HCT116 (cell line): ENCODE data around the gene TMEM181.

Source experiments
- CEBPB ChIP-seq: IDR thresholded peaks from 2 replicates; pipeline ENCODE4 v1.6.1; 2012; ENCODE audit warnings: low read depth
- EGR1 ChIP-seq: IDR thresholded peaks from 2 replicates; pipeline ENCODE4 v1.6.1; 2012; ENCODE audit warnings: low read depth
- ELF1 ChIP-seq: IDR thresholded peaks from 2 replicates; pipeline ENCODE4 v1.6.1; 2012; ENCODE audit warnings: low read depth, borderline replicate concordance
- FOSL1 ChIP-seq: IDR thresholded peaks from 2 replicates; pipeline ENCODE4 v1.6.1; 2012; ENCODE audit warnings: low read depth
- JUND ChIP-seq: IDR thresholded peaks from 2 replicates; pipeline ENCODE4 v1.6.1; 2012
- POLR2A ChIP-seq: IDR thresholded peaks from 2 replicates; pipeline ENCODE4 v1.7.0; 2011; ENCODE audit warnings: borderline replicate concordance; ENCODE audit not compliant: insufficient read depth, insufficient read length; ENCODE audit errors: extremely low read depth
- POLR2AphosphoS5 ChIP-seq: IDR thresholded peaks from 2 replicates; pipeline ENCODE4 v1.6.1; 2011; ENCODE audit warnings: mild to moderate bottlenecking, low read depth, low read length, moderate library complexity
- RAD21 ChIP-seq: IDR thresholded peaks from 2 replicates; pipeline ENCODE4 v1.6.1; 2012; ENCODE audit warnings: low read depth, mild to moderate bottlenecking
- SRF ChIP-seq: IDR thresholded peaks from 2 replicates; pipeline ENCODE4 v1.6.1; 2012; ENCODE audit warnings: low read depth
- YY1 ChIP-seq: IDR thresholded peaks from 2 replicates; pipeline ENCODE4 v1.6.1; 2011; ENCODE audit warnings: low read length, low read depth, moderate library complexity, mild to moderate bottlenecking; ENCODE audit not compliant: insufficient replicate concordance; ENCODE audit errors: extremely low read depth
- ZFX ChIP-seq: fragments of 450-650 bp; IDR thresholded peaks from 2 replicates; pipeline ENCODE4 v1.6.1; 2017
- TF ChIP-seq, protein P1 (sequence below), 3 experiments: fragments of 200-600 bp in 1 of 3; sonication (generic) in 1 of 3; IDR thresholded peaks in 2 of 3; conservative IDR thresholded peaks in 1 of 3; 2 replicates each; pipeline ENCODE4 v1.5.1; 2012 to 2017; ENCODE audit warnings: low read depth in 2 of 3, low read length in 2 of 3, antibody characterized with exemption in 1 of 3, borderline replicate concordance in 1 of 3, control low read depth in 1 of 3, mild to moderate bottlenecking in 1 of 3, mixed read lengths in 1 of 3, mixed run types in 1 of 3, moderate library complexity in 1 of 3; ENCODE audit not compliant: insufficient read depth in 1 of 3
- TF ChIP-seq, protein P2 (sequence below): IDR thresholded peaks from 2 replicates; pipeline ENCODE4 v1.6.1; 2012

DNA sequence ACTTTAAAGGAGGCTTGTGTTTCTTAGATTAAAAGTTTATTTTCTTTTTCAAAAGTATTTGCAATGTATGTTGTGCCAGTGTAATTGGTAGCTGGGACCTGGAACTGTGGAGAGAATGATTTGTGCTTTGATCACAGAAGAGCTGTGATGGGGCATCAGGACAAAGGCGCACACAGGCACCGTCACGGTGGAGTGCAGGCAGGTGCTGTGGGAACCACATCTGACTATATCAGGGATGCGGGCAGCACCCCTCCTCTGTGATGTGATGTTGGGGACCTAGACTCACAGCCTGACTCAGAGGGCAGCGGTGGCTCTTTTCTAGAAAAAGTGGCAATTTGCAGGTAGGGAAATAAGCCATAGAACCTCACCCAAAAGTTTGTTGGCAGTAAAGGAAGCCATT lies 124.4 kb downstream of the TMEM181 start:
- TF ChIP-seq POLR2A (no peak), POLR2AphosphoS5 (no peak), ELF1 (no peak), EGR1 (no peak), CEBPB (no peak), FOSL1 (no peak), RAD21 (no peak), YY1 (no peak), SRF (no peak), JUND (no peak), ZFX (no peak)
- TF ChIP-seq, protein P1, sequence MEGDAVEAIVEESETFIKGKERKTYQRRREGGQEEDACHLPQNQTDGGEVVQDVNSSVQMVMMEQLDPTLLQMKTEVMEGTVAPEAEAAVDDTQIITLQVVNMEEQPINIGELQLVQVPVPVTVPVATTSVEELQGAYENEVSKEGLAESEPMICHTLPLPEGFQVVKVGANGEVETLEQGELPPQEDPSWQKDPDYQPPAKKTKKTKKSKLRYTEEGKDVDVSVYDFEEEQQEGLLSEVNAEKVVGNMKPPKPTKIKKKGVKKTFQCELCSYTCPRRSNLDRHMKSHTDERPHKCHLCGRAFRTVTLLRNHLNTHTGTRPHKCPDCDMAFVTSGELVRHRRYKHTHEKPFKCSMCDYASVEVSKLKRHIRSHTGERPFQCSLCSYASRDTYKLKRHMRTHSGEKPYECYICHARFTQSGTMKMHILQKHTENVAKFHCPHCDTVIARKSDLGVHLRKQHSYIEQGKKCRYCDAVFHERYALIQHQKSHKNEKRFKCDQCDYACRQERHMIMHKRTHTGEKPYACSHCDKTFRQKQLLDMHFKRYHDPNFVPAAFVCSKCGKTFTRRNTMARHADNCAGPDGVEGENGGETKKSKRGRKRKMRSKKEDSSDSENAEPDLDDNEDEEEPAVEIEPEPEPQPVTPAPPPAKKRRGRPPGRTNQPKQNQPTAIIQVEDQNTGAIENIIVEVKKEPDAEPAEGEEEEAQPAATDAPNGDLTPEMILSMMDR (IDR thresholded peaks at IDR 0.05 in 2 of 3, conservative IDR thresholded peaks at IDR 0.05 in 1 of 3; ENCODE audit: borderline replicate concordance in 1 of 3, insufficient read depth in 1 of 3, low read depth in 2 of 3, low read length in 2 of 3) = no peak
- TF ChIP-seq, protein P2, sequence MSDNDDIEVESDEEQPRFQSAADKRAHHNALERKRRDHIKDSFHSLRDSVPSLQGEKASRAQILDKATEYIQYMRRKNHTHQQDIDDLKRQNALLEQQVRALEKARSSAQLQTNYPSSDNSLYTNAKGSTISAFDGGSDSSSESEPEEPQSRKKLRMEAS = no peak
